Cortex of kidney (tissue), 1 donor: ENCODE results near the gene CASQ2.

Experiments used
- DNase-seq: peaks from one replicate; lab custom pipeline; 2025; lab: John Stamatoyannopoulos, UW

Gene CASQ2

GRCh38 chr1:115665319-115666096 is 103.0 kb downstream of the CASQ2 start:
- DNase-seq: no peak

- DNase-seq: no peak
Observed at GRCh38 chr1:115661157-115661556, 107.4 kb downstream of the CASQ2 start.

- no peak for DNase-seq
Observed at GRCh38 chr1:115660151-115660550, 108.4 kb downstream of the CASQ2 start.

- DNase-seq: no peak
Observed at GRCh38 chr1:115658646-115659045, 109.9 kb downstream of the CASQ2 start.

- DNase-seq: no peak
Observed at GRCh38 chr1:115656461-115657077, 111.9 kb downstream of the CASQ2 start.

- no peak for DNase-seq
Observed at GRCh38 chr1:115655916-115656315, 112.6 kb downstream of the CASQ2 start.

- no peak for DNase-seq
Observed at GRCh38 chr1:115655306-115655663, 113.2 kb downstream of the CASQ2 start.

- no peak for DNase-seq
Observed at GRCh38 chr1:115654663-115655305, 113.7 kb downstream of the CASQ2 start.

- DNase-seq: no peak
Observed at GRCh38 chr1:115654125-115654524, 114.4 kb downstream of the CASQ2 start.

GRCh38 chr1:115652236-115652788 is 116.2 kb downstream of the CASQ2 start:
- no peak for DNase-seq

GRCh38 chr1:115651391-115651790 is 117.1 kb downstream of the CASQ2 start:
- no peak for DNase-seq

GRCh38 chr1:115650961-115651360 is 117.6 kb downstream of the CASQ2 start:
- DNase-seq: no peak
